Motor neuron (in vitro differentiated cells): ENCODE results near the gene EYA2. TPM values are rescaled to one million over a fixed set of nuclear protein-coding genes. Genes with fewer than 3 reads are reported as not detected.
A peak's percentile ranks its signal among the peaks of the same experiment; 100 is the strongest.

Experiments
- ATAC-seq, 8 experiments: fragments of 200-7000 bp; cut with Tn5 transposase; replicated peaks in 6 of 8; 2 replicates each; pipeline ENCODE4 v1.8.0; 2021; ENCODE audit warnings: mild to moderate bottlenecking in 8 of 8, moderate library complexity in 8 of 8
- H3K27ac ChIP-seq, 2 donors: fragments of 250-450 bp; sonication (Bioruptor Pico); 2 replicates each; pipeline ENCODE4 v1.9.0; 2021; ENCODE audit warnings: antibody characterized with exemption in 2 of 2, mild to moderate bottlenecking in 2 of 2, moderate library complexity in 1 of 2
- H3K4me1 ChIP-seq, 2 donors: fragments of 250-450 bp; sonication (Bioruptor Pico); replicated peaks in 1 of 2; 2 replicates each; pipeline ENCODE4 v1.6.1; 2021; ENCODE audit warnings: antibody characterized with exemption in 2 of 2, mild to moderate bottlenecking in 2 of 2, moderate library complexity in 1 of 2
- H3K4me3 ChIP-seq, 5 donors: fragments of 250-450 bp; sonication (Bioruptor Pico); 2 replicates each; pipeline ENCODE4 v1.9.0; 2021; ENCODE audit warnings: antibody characterized with exemption in 5 of 5, mild to moderate bottlenecking in 5 of 5, moderate library complexity in 4 of 5
- WGBS, 10 experiments: fragments of 450-650 bp; shearing (Covaris generic); methylation state at CpG; one replicate each; pipeline ENCODE4 v1.0.0; 2022; 5-methylcytosine and 5-hydroxymethylcytosine counted together
- in situ Hi-C, 9 experiments: fragments of 400-800 bp; cut with MboI; loops; one replicate each; pipeline ENCODE4 v1.15.0; 2021; ENCODE audit warnings: low sequenced_read_pairs in 9 of 9, low pct_unique_long_range_greater_than_20kb in 2 of 9; ENCODE audit not compliant: unreplicated experiment in 9 of 9
- total RNA-seq, 8 experiments: library from RNA; unstranded; fragments of 300-600 nt; gene quantifications; 2 replicates each; pipeline versions ENCODE4 v1.2.3 to v1.2.4, GENCODE V29; 2022

Gene EYA2
- total RNA-seq, 8 experiments from 2014 or later = 0.18 to 7.5 (median 1.9) TPM; not detected in 1

- Histone ChIP-seq H3K27ac (peak overlapping the region in 1 of 2 donors; percentile 43), H3K4me3 (no peak overlapping the region), H3K4me1 (peaks cover 10 to 15% of the 10 kb centered on the region in 2 donors)
- peak in 5 of 8 experiments; percentile 20 to 91 (median 89) for ATAC-seq
- in situ Hi-C loops = no loop called here
- WGBS, 10 experiments = 0 to 73% (median 41%) methylated on average over 1 to 7 of the region's 8 CpGs
These were observed 157.4 kb downstream of the EYA2 start for GRCh38 chr20:47051936-47052526.

GRCh38 chr20:47054506-47054905 is 159.9 kb downstream of the EYA2 start:
- no peak for ATAC-seq
- in situ Hi-C loops = no loop called here
- H3K4me1 ChIP-seq = peaks cover 10 to 15% of the 10 kb centered on the region in 2 donors
- H3K4me3 ChIP-seq = no peak overlapping the region
- 82 to 100% (median 93%) methylated on average over 1 to 3 of the region's 5 CpGs; no CpG with 5 or more reads in 3 of the 10 experiments for WGBS, 10 experiments
- H3K27ac ChIP-seq = no peak overlapping the region

- 16 to 100% (median 82%) methylated on average over 1 to 5 of the region's 6 CpGs; no CpG with 5 or more reads in 3 of the 10 experiments for WGBS, 10 experiments
- no peak overlapping the region for H3K27ac ChIP-seq
- in situ Hi-C loops = no loop called here
- H3K4me3 ChIP-seq = no peak overlapping the region
- H3K4me1 ChIP-seq = peaks cover 10 to 15% of the 10 kb centered on the region in 2 donors
- ATAC-seq = no peak
These were observed 160.3 kb downstream of the EYA2 start for GRCh38 chr20:47054945-47055344.

- no peak overlapping the region for H3K27ac ChIP-seq
- WGBS, 10 experiments = 9 to 100% (median 53%) methylated on average over 1 to 11 of the region's 13 CpGs; no CpG with 5 or more reads in 1 of the 10 experiments
- in situ Hi-C loops = no loop called here
- ATAC-seq = peak in 3 of 8 experiments; percentile 64 to 74 (median 71)
- H3K4me1 ChIP-seq = peaks cover 9 to 10% of the 10 kb centered on the region in 2 donors
- no peak overlapping the region for H3K4me3 ChIP-seq
These were observed 161.2 kb downstream of the EYA2 start for GRCh38 chr20:47055699-47056369.

- ATAC-seq = no peak
- no peak overlapping the region for H3K27ac ChIP-seq
- no peak overlapping the region for H3K4me3 ChIP-seq
- in situ Hi-C loops = no loop called here
- 37 to 100% (median 88%) methylated on average over 1 to 3 of the region's 3 CpGs; no CpG with 5 or more reads in 2 of the 10 experiments for WGBS, 10 experiments
- H3K4me1 ChIP-seq = peaks cover 0 to 3% of the 10 kb centered on the region in 2 donors
These were observed 163.0 kb downstream of the EYA2 start for GRCh38 chr20:47057661-47058060.

- Histone ChIP-seq H3K4me1 (peaks cover 3 to 4% of the 10 kb centered on the region in 2 donors), H3K27ac (no peak overlapping the region), H3K4me3 (no peak overlapping the region)
- in situ Hi-C loops = no loop called here
- ATAC-seq = no peak
- 0 to 100% (median 87%) methylated on average over 1 to 4 of the region's 4 CpGs; no CpG with 5 or more reads in 3 of the 10 experiments for WGBS, 10 experiments
These were observed 163.6 kb downstream of the EYA2 start for GRCh38 chr20:47058236-47058635.

- H3K27ac ChIP-seq = no peak overlapping the region
- H3K4me3 ChIP-seq = no peak overlapping the region
- in situ Hi-C loops = no loop called here
- 0 to 100% (median 84%) methylated on average over 1 to 4 of the region's 4 CpGs; no CpG with 5 or more reads in 4 of the 10 experiments for WGBS, 10 experiments
- peaks cover 6 to 9% of the 10 kb centered on the region in 2 donors for H3K4me1 ChIP-seq
- ATAC-seq = no peak
These were observed 164.9 kb downstream of the EYA2 start for GRCh38 chr20:47059536-47059935.

- WGBS, 10 experiments = 41 to 100% (median 82%) methylated on average over 1 to 5 of the region's 8 CpGs; no CpG with 5 or more reads in 5 of the 10 experiments
- ATAC-seq = no peak
- H3K4me3 ChIP-seq = no peak overlapping the region
- in situ Hi-C loops = no loop called here
- H3K27ac ChIP-seq = no peak overlapping the region
- peaks cover 6 to 9% of the 10 kb centered on the region in 2 donors for H3K4me1 ChIP-seq
These were observed 166.9 kb downstream of the EYA2 start for GRCh38 chr20:47061549-47061948.

GRCh38 chr20:47062226-47062890 is 167.7 kb downstream of the EYA2 start:
- H3K27ac ChIP-seq = no peak overlapping the region

GRCh38 chr20:47063407-47063806 is 168.8 kb downstream of the EYA2 start:
- in situ Hi-C loops = no loop called here
- Histone ChIP-seq H3K27ac (no peak overlapping the region), H3K4me3 (no peak overlapping the region), H3K4me1 (peaks cover 6 to 9% of the 10 kb centered on the region in 2 donors)
- 0 to 80% (median 15%) methylated on average over 1 to 2 of the region's 2 CpGs; no CpG with 5 or more reads in 4 of the 10 experiments for WGBS, 10 experiments
- ATAC-seq = peak in 2 of 8 experiments; percentile 29 to 64

More at GRCh38 chr20:47062226-47062890, 167.7 kb downstream of the EYA2 start:
- WGBS, 10 experiments = 34 to 96% (median 72%) methylated on average over 1 to 7 of the region's 14 CpGs; no CpG with 5 or more reads in 3 of the 10 experiments
- no peak for ATAC-seq
- peaks cover 6 to 9% of the 10 kb centered on the region in 2 donors for H3K4me1 ChIP-seq
- in situ Hi-C loops = no loop called here
- H3K4me3 ChIP-seq = no peak overlapping the region

GRCh38 chr20:47063808-47064207 is 169.2 kb downstream of the EYA2 start:
- Histone ChIP-seq H3K4me3 (no peak overlapping the region), H3K4me1 (peaks cover 6 to 9% of the 10 kb centered on the region in 2 donors), H3K27ac (no peak overlapping the region)
- in situ Hi-C loops = no loop called here
- 40 to 80% (median 75%) methylated on average over 1 to 2 of the region's 3 CpGs; no CpG with 5 or more reads in 5 of the 10 experiments for WGBS, 10 experiments
- ATAC-seq = no peak

- in situ Hi-C loops = no loop called here
These were observed 172.0 kb downstream of the EYA2 start for GRCh38 chr20:47066484-47067270.

More at GRCh38 chr20:47066484-47067270, 172.0 kb downstream of the EYA2 start:
- ATAC-seq = no peak
- Histone ChIP-seq H3K27ac (no peak overlapping the region), H3K4me1 (peaks cover 6 to 9% of the 10 kb centered on the region in 2 donors), H3K4me3 (no peak overlapping the region)
- 0 to 83% (median 67%) methylated on average over 1 to 4 of the region's 4 CpGs; no CpG with 5 or more reads in 1 of the 10 experiments for WGBS, 10 experiments
